Activated CD4-positive, alpha-beta memory T cell treated with anti-CD3 and anti-CD28 coated beads for 36 hours (primary cell): Measurements from ENCODE around the gene RIN3. TPM values are rescaled to one million over a fixed set of nuclear protein-coding genes. Genes with fewer than 3 reads are reported as not detected.

Experiments used
- CTCF ChIA-PET: fragments of 350-600 bp; sonication (Branson Sonifier 250); formaldehyde crosslinking; loops from one replicate; lab custom pipeline; 2021; ENCODE audit warnings: antibody characterized with exemption, inconsistent platforms; lab: Charles Lee
- POLR2A ChIA-PET: fragments of 350-600 bp; sonication (Branson Sonifier 250); formaldehyde crosslinking; loops from one replicate; lab custom pipeline; 2021; ENCODE audit warnings: antibody characterized with exemption; lab: Charles Lee
- DNase-seq: peaks from one replicate; pipeline ENCODE4 v3.0.0-alpha.2; 2020
- H3K27ac Mint-ChIP-seq: one replicate; pipeline ENCODE4 v1.8.0; 2021; ENCODE audit warnings: mixed read lengths
- H3K27me3 Mint-ChIP-seq: one replicate; pipeline ENCODE4 v1.8.0; 2021; ENCODE audit warnings: mixed read lengths
- H3K36me3 Mint-ChIP-seq: one replicate; pipeline ENCODE4 v1.8.0; 2021; ENCODE audit warnings: mixed read lengths
- H3K4me1 Mint-ChIP-seq: one replicate; pipeline ENCODE4 v1.8.0; 2021; ENCODE audit warnings: low read depth, mixed read lengths
- H3K4me3 Mint-ChIP-seq: one replicate; pipeline ENCODE4 v1.8.0; 2021; ENCODE audit warnings: mild to moderate bottlenecking, mixed read lengths
- H3K9me3 Mint-ChIP-seq: one replicate; pipeline ENCODE4 v1.8.0; 2021; ENCODE audit warnings: mixed read lengths
- intact Hi-C: fragments of 100-400 bp; cut with micrococcal nuclease; formaldehyde crosslinking; loops from one replicate; pipeline ENCODE4 v1.15.1; 2023
- total RNA-seq, 2 experiments: library from RNA; stranded (reverse); gene quantifications; one replicate each; pipeline ENCODE4 v1.2.3, GENCODE V29; 2021

Gene RIN3
- total RNA-seq, 2 experiments from 2014 or later = 17.5 to 18.8 TPM

GRCh38 chr14:92686900-92687427, 173.4 kb downstream of the RIN3 start:
- Mint-ChIP-seq H3K27me3 (no peaks in the 10 kb centered on the region), H3K4me1 (no peaks in the 10 kb centered on the region), H3K4me3 (no peak overlapping the region), H3K36me3 (peaks cover 3% of the 10 kb centered on the region), H3K9me3 (no peaks in the 10 kb centered on the region), H3K27ac (no peak overlapping the region)
- intact Hi-C loops = no loop called here
- peak; percentile 70 for DNase-seq
- ChIA-PET POLR2A (no interaction called here), CTCF (interaction anchor here (0.6 to 6.4 kb wide), 22 partner anchors 8 to 1092 kb away, joined by 3 to 32 read pairs (median 4); no protein-coding TSS in a partner anchor)

GRCh38 chr14:92687681-92688433, 174.3 kb downstream of the RIN3 start:
- H3K4me3 Mint-ChIP-seq = no peak overlapping the region
- peaks cover 6% of the 10 kb centered on the region for H3K4me1 Mint-ChIP-seq
- peaks cover 3% of the 10 kb centered on the region for H3K36me3 Mint-ChIP-seq
- H3K9me3 Mint-ChIP-seq = no peaks in the 10 kb centered on the region
- POLR2A ChIA-PET = interaction anchor here (1.1 kb wide), 1 partner anchor 123 kb away, joined by 3 read pairs; no protein-coding TSS in a partner anchor
- intact Hi-C loops = no loop called here
- no peaks in the 10 kb centered on the region for H3K27me3 Mint-ChIP-seq
- no peak for DNase-seq
- H3K27ac Mint-ChIP-seq = no peak overlapping the region
- CTCF ChIA-PET = interaction anchor here (0.6 to 6.4 kb wide), 8 partner anchors 19 to 535 kb away, joined by 3 to 32 read pairs (median 6); no protein-coding TSS in a partner anchor

- peaks cover 3% of the 10 kb centered on the region for H3K36me3 Mint-ChIP-seq
- intact Hi-C loops = no loop called here
- no peaks in the 10 kb centered on the region for H3K9me3 Mint-ChIP-seq
- H3K27me3 Mint-ChIP-seq = no peaks in the 10 kb centered on the region
- ChIA-PET POLR2A (interaction anchor here (1.1 kb wide), 1 partner anchor 122 kb away, joined by 3 read pairs; no protein-coding TSS in a partner anchor), CTCF (interaction anchor here (0.9 to 6.4 kb wide), 7 partner anchors 8 to 98 kb away, joined by 3 to 32 read pairs (median 10); no protein-coding TSS in a partner anchor)
- no peak overlapping the region for H3K27ac Mint-ChIP-seq
- no peak for DNase-seq
- H3K4me3 Mint-ChIP-seq = no peak overlapping the region
- H3K4me1 Mint-ChIP-seq = peaks cover 14% of the 10 kb centered on the region
Measured at GRCh38 chr14:92688434-92689375, 175.1 kb downstream of the RIN3 start.

- Mint-ChIP-seq H3K4me3 (no peak overlapping the region), H3K36me3 (peaks cover 3% of the 10 kb centered on the region), H3K9me3 (no peaks in the 10 kb centered on the region), H3K27ac (no peak overlapping the region), H3K4me1 (peaks cover 20% of the 10 kb centered on the region), H3K27me3 (peaks cover 2% of the 10 kb centered on the region)
- DNase-seq = peak; percentile 21
- ChIA-PET POLR2A (interaction anchor here (0.6 kb wide), 1 partner anchor 353 kb away, joined by 3 read pairs; no protein-coding TSS in a partner anchor), CTCF (interaction anchor here (0.9 to 6.4 kb wide), 14 partner anchors 9 to 597 kb away, joined by 3 to 32 read pairs (median 5); no protein-coding TSS in a partner anchor)
- intact Hi-C loops = no loop called here
Measured at GRCh38 chr14:92690171-92691011, 176.8 kb downstream of the RIN3 start.

GRCh38 chr14:92692822-92693226, 179.2 kb downstream of the RIN3 start:
- CTCF ChIA-PET = interaction anchor here (1.6 kb wide), 1 partner anchor 11 kb away, joined by 3 read pairs; no protein-coding TSS in a partner anchor
- no peaks in the 10 kb centered on the region for H3K36me3 Mint-ChIP-seq
- H3K4me3 Mint-ChIP-seq = no peak overlapping the region
- POLR2A ChIA-PET = no interaction called here
- H3K27me3 Mint-ChIP-seq = peaks cover 2% of the 10 kb centered on the region
- H3K9me3 Mint-ChIP-seq = no peaks in the 10 kb centered on the region
- peak; percentile 53 for DNase-seq
- peak overlapping the region; percentile 24 for H3K27ac Mint-ChIP-seq
- H3K4me1 Mint-ChIP-seq = peaks cover 20% of the 10 kb centered on the region
- intact Hi-C loops = no loop called here

GRCh38 chr14:92693998-92694795, 180.6 kb downstream of the RIN3 start:
- intact Hi-C loops = no loop called here
- Mint-ChIP-seq H3K36me3 (no peaks in the 10 kb centered on the region), H3K9me3 (no peaks in the 10 kb centered on the region), H3K27me3 (peaks cover 5% of the 10 kb centered on the region), H3K4me1 (peaks cover 20% of the 10 kb centered on the region), H3K4me3 (no peak overlapping the region), H3K27ac (no peak overlapping the region)
- DNase-seq = peak; percentile 33
- CTCF ChIA-PET = interaction anchor here (0.7 to 1.6 kb wide), 2 partner anchors 8 to 13 kb away, joined by 3 read pairs; no protein-coding TSS in a partner anchor
- POLR2A ChIA-PET = no interaction called here

- DNase-seq = no peak
- Mint-ChIP-seq H3K9me3 (no peaks in the 10 kb centered on the region), H3K4me3 (no peak overlapping the region), H3K27ac (no peak overlapping the region), H3K27me3 (peaks cover 5% of the 10 kb centered on the region), H3K36me3 (no peaks in the 10 kb centered on the region), H3K4me1 (peaks cover 20% of the 10 kb centered on the region)
- ChIA-PET POLR2A (no interaction called here), CTCF (interaction anchor here (0.7 kb wide), 1 partner anchor 8 kb away, joined by 3 read pairs; no protein-coding TSS in a partner anchor)
- intact Hi-C loops = no loop called here
Measured at GRCh38 chr14:92694807-92695206, 181.2 kb downstream of the RIN3 start.

- intact Hi-C loops = no loop called here
- Mint-ChIP-seq H3K27ac (no peak overlapping the region), H3K9me3 (no peaks in the 10 kb centered on the region), H3K27me3 (peaks cover 6% of the 10 kb centered on the region), H3K4me3 (no peak overlapping the region), H3K36me3 (no peaks in the 10 kb centered on the region), H3K4me1 (peaks cover 20% of the 10 kb centered on the region)
- ChIA-PET POLR2A (no interaction called here), CTCF (interaction anchor here (0.7 kb wide), 1 partner anchor 259 kb away, joined by 3 read pairs; no protein-coding TSS in a partner anchor)
- no peak for DNase-seq
Measured at GRCh38 chr14:92695562-92695961, 182.0 kb downstream of the RIN3 start.

- peaks cover 10% of the 10 kb centered on the region for H3K27me3 Mint-ChIP-seq
- H3K9me3 Mint-ChIP-seq = no peaks in the 10 kb centered on the region
- DNase-seq = no peak
- H3K4me3 Mint-ChIP-seq = no peak overlapping the region
- peaks cover 20% of the 10 kb centered on the region for H3K4me1 Mint-ChIP-seq
- intact Hi-C loops = no loop called here
- H3K36me3 Mint-ChIP-seq = no peaks in the 10 kb centered on the region
- no peak overlapping the region for H3K27ac Mint-ChIP-seq
- POLR2A ChIA-PET = no interaction called here
- CTCF ChIA-PET = interaction anchor here (0.6 kb wide), 1 partner anchor 18 kb away, joined by 3 read pairs; no protein-coding TSS in a partner anchor
Measured at GRCh38 chr14:92696366-92696765, 182.8 kb downstream of the RIN3 start.

GRCh38 chr14:92698393-92698792, 184.8 kb downstream of the RIN3 start:
- POLR2A ChIA-PET = no interaction called here
- intact Hi-C loops = no loop called here
- no peak for DNase-seq
- H3K27ac Mint-ChIP-seq = no peak overlapping the region
- H3K4me1 Mint-ChIP-seq = peaks cover 9% of the 10 kb centered on the region
- H3K4me3 Mint-ChIP-seq = no peak overlapping the region
- H3K27me3 Mint-ChIP-seq = peaks cover 14% of the 10 kb centered on the region
- no peaks in the 10 kb centered on the region for H3K9me3 Mint-ChIP-seq
- no peaks in the 10 kb centered on the region for H3K36me3 Mint-ChIP-seq
- CTCF ChIA-PET = no interaction called here
